GM12878 (cell line): ENCODE results near the gene PSMC4. TPM values are rescaled to one million over a fixed set of nuclear protein-coding genes. Genes with fewer than 3 reads are reported as not detected.

Experiments used
- ATAC-seq: fragments of 200-7000 bp; cut with Tn5 transposase; 3 replicates; pipeline ENCODE4 v1.9.1; 2020; ENCODE audit warnings: mild to moderate bottlenecking, moderate library complexity
- BruUV-seq: library from RNA; stranded (reverse); fragments of 400-500 nt; replicated peaks from 2 replicates; lab custom pipeline; 2021; lab: Mats Ljungman, UMichigan
- CTCF ChIA-PET: fragments of 300-600 bp; sonication (Branson Sonifier 250); formaldehyde crosslinking; extraction: SDS; loops from one replicate; lab custom pipeline; 2021; ENCODE audit warnings: inconsistent platforms; lab: Yijun Ruan, JAX
- POLR2A ChIA-PET: fragments of 350-600 bp; formaldehyde crosslinking; extraction: SDS; loops from one replicate; lab custom pipeline; 2021; ENCODE audit warnings: inconsistent platforms; lab: Charles Lee
- RAD21 ChIA-PET: fragments of 300-600 bp; sonication (Branson Sonifier 250); formaldehyde crosslinking; loops from one replicate; lab custom pipeline; 2023; ENCODE audit warnings: antibody characterized with exemption; ENCODE audit not compliant: unreplicated experiment; lab: Charles Lee
- SMC1A ChIA-PET: fragments of 300-600 bp; sonication (Branson Sonifier 250); formaldehyde crosslinking; loops from one replicate; lab custom pipeline; 2023; ENCODE audit not compliant: unreplicated experiment, uncharacterized antibody; lab: Charles Lee
- DNase-seq: peaks from one replicate; pipeline ENCODE4 v3.0.0-alpha.2; 2011; ENCODE audit warnings: low read depth, low spot score
- FAIRE-seq: peaks from 3 replicates; lab custom pipeline; 2011; peaks lifted over from hg19 to GRCh38; lab: Jason Lieb, UNC
- H2AFZ ChIP-seq: 2 replicates; pipeline ENCODE4 v1.6.0; 2011; ENCODE audit warnings: low read depth, low read length, control low read depth; ENCODE audit not compliant: control insufficient read depth
- H3K27ac ChIP-seq: 2 replicates; pipeline ENCODE4 v1.5.1; 2011; ENCODE audit warnings: control low read depth; ENCODE audit not compliant: control insufficient read depth, insufficient read depth
- H3K27me3 ChIP-seq, 2 experiments: replicated peaks in 1 of 2; 2 replicates each; pipeline versions ENCODE4 v1.6.0 to v1.6.1; 2011; ENCODE audit warnings: low read length in 1 of 2; ENCODE audit not compliant: control insufficient read depth in 2 of 2, insufficient read depth in 2 of 2
- H3K36me3 ChIP-seq, 2 experiments: 2 replicates each; pipeline ENCODE4 v1.5.1; 2011; ENCODE audit warnings: low read length in 1 of 2; ENCODE audit not compliant: control insufficient read depth in 2 of 2, insufficient read depth in 2 of 2
- H3K4me1 ChIP-seq: 2 replicates; pipeline ENCODE4 v1.6.1; 2011; ENCODE audit warnings: mild to moderate bottlenecking, low read length, moderate library complexity, mixed read lengths; ENCODE audit not compliant: control insufficient read depth, insufficient read depth
- H3K4me2 ChIP-seq: 2 replicates; pipeline ENCODE4 v1.6.0; 2011; ENCODE audit warnings: control low read depth; ENCODE audit not compliant: control insufficient read depth, insufficient read depth
- H3K4me3 ChIP-seq: fragments of 200-600 bp; sonication (generic); 2 replicates; pipeline ENCODE4 v1.5.1; 2016
- H3K79me2 ChIP-seq: 2 replicates; pipeline ENCODE4 v1.6.0; 2011; ENCODE audit warnings: low read length; ENCODE audit not compliant: control insufficient read depth, insufficient read depth
- H3K9ac ChIP-seq: 2 replicates; pipeline ENCODE4 v1.8.0; 2011; ENCODE audit warnings: low read length, control low read depth, mixed read lengths; ENCODE audit not compliant: control insufficient read depth, insufficient read depth
- H3K9me3 ChIP-seq: replicated peaks from 3 replicates; pipeline ENCODE4 v1.5.1; 2011; ENCODE audit warnings: mild to moderate bottlenecking, low read length; ENCODE audit not compliant: control insufficient read depth, insufficient read depth
- H4K20me1 ChIP-seq: 2 replicates; pipeline ENCODE4 v1.6.0; 2011; ENCODE audit not compliant: control insufficient read depth, insufficient read depth
- ATF2 ChIP-seq: IDR thresholded peaks from 2 replicates; pipeline ENCODE4 v1.6.1; 2012; ENCODE audit warnings: low read length, inconsistent platforms
- HDAC2 ChIP-seq: fragments of 200-600 bp; sonication (generic); IDR thresholded peaks from 2 replicates; pipeline ENCODE4 v1.6.1; 2017
- JUNB ChIP-seq: IDR thresholded peaks from 2 replicates; pipeline ENCODE4 v1.6.1; 2016; ENCODE audit warnings: antibody characterized with exemption, mild to moderate bottlenecking
- KDM1A ChIP-seq: fragments of 200-600 bp; sonication (generic); IDR thresholded peaks from 2 replicates; pipeline ENCODE4 v1.6.1; 2016; ENCODE audit warnings: borderline replicate concordance
- MTA2 ChIP-seq: fragments of 450-650 bp; IDR thresholded peaks from 2 replicates; pipeline ENCODE4 v1.6.1; 2016; ENCODE audit warnings: low read depth, mild to moderate bottlenecking, moderate library complexity
- NBN ChIP-seq: fragments of 450-650 bp; IDR thresholded peaks from 2 replicates; pipeline ENCODE4 v1.6.1; 2016
- PBX3 ChIP-seq: IDR thresholded peaks from 2 replicates; pipeline ENCODE4 v1.6.1; 2011; ENCODE audit warnings: mild to moderate bottlenecking, low read depth, low read length, moderate library complexity; ENCODE audit not compliant: insufficient replicate concordance
- PML ChIP-seq: IDR thresholded peaks from 2 replicates; pipeline ENCODE4 v1.6.1; 2012; ENCODE audit warnings: low read length, inconsistent platforms
- RUNX3 ChIP-seq: IDR thresholded peaks from 2 replicates; pipeline ENCODE4 v1.6.1; 2012; ENCODE audit warnings: low read length, inconsistent platforms
- STAT1 ChIP-seq: fragments of 450-650 bp; conservative IDR thresholded peaks from 2 replicates; pipeline ENCODE4 v1.6.1; 2014; ENCODE audit warnings: antibody characterized with exemption, mild to moderate bottlenecking
- SUZ12 ChIP-seq: fragments of 200-600 bp; sonication (generic); IDR thresholded peaks from one replicate; pipeline ENCODE4 v1.6.1; 2018; ENCODE audit warnings: antibody characterized with exemption, mild to moderate bottlenecking; ENCODE audit not compliant: unreplicated experiment
- WGBS: methylation state at CpG from one replicate; pipeline ENCODE4 v1.1.6; 2016; ENCODE audit warnings: low lambda C conversion rate; ENCODE audit not compliant: insufficient replicate concordance, insufficient coverage; ENCODE audit errors: missing lambda C conversion rate; 5-methylcytosine and 5-hydroxymethylcytosine counted together
- in situ Hi-C: fragments of 300-500 bp; cut with MboI; formaldehyde crosslinking; loops from 9 replicates; pipeline ENCODE4 v1.14.3; 2018; ENCODE audit warnings: mixed read lengths
- intact Hi-C: fragments of 100-400 bp; cut with micrococcal nuclease; formaldehyde crosslinking; loops from one replicate; pipeline ENCODE4 v1.14.2; 2022; ENCODE audit not compliant: unreplicated experiment
- polyA plus RNA-seq, 11 experiments: library from polyadenylated mRNA; depleted of rRNA in 4 of 11; unstranded in 6 of 11; stranded (reverse) in 5 of 11; fragments of >200 nt; fragmentation: Nextera tagmentation in 4 of 11; fragmentation: Illumina TruSeq in 1 of 11; extraction: Ambion mirVana in 4 of 11; extraction: Trizol in 1 of 11; gene quantifications; 1 replicate in 1 of 11; 2 replicates in 10 of 11; pipeline versions ENCODE4 v1.2.1 to v1.2.3, GENCODE V29; 2011 to 2016; ENCODE audit warnings: inconsistent platforms in 2 of 11, missing spikeins in 2 of 11, low read depth in 1 of 11
- total RNA-seq, 4 experiments: library from RNA; depleted of rRNA in 3 of 4; stranded (reverse); fragments of >200 nt in 3 of 4; fragmentation: Illumina TruSeq in 1 of 4; extraction: Trizol in 1 of 4; gene quantifications; 2 replicates each; pipeline versions ENCODE4 v1.2.1 to v1.2.3, GENCODE V29; 2013 to 2021

The PSMC4 gene
- total and polyA plus RNA-seq, 10 of the 15 experiments (the other 5 are each of a cell fraction or from before 2014, with no cell fraction given) = 55.2 to 328 (median 127) TPM

GRCh38 chr19:39940221-39940833 is 30.6 kb upstream of the PSMC4 start:
- no TSS peak for BruUV-seq
- Histone ChIP-seq H3K9ac (no peak overlapping the region), H3K27me3 (no peaks in the 10 kb centered on the region), H2AFZ (no peak overlapping the region), H3K36me3 (no peaks in the 10 kb centered on the region), H4K20me1 (no peaks in the 10 kb centered on the region), H3K4me3 (no peak overlapping the region), H3K9me3 (no peaks in the 10 kb centered on the region; the same call in 1 of the 3 replicates), H3K4me2 (no peak overlapping the region), H3K4me1 (peaks cover 38% of the 10 kb centered on the region), H3K27ac (peak overlapping the region; percentile 84; the same call in 1 of the 2 replicates), H3K79me2 (no peaks in the 10 kb centered on the region)
- DNase-seq (no peak), FAIRE-seq (no peak), ATAC-seq (no peak)
- 100% methylated on average over 1 of the region's 1 CpG for WGBS
- TF ChIP-seq MTA2 = no peak
- TF ChIP-seq NBN = 0 out of 2 replicates have a peak, but pooled peaks have one; percentile 38
- TF ChIP-seq RUNX3 = no peak
- TF ChIP-seq STAT1 = no peak
- in situ Hi-C loops = no loop called here
- RAD21 ChIA-PET = interaction anchor here (0.7 to 3.9 kb wide), 4 partner anchors 10 to 399 kb away, joined by 3 to 73 read pairs (median 4); partner anchors contain the start of gene PSMC4
- CTCF ChIA-PET = interaction anchor here (0.7 to 6.4 kb wide), 5 partner anchors 14 to 751 kb away, joined by 3 to 84 read pairs (median 3); partner anchors contain the start of gene PSMC4
- SMC1A ChIA-PET = interaction anchor here (0.5 to 9.6 kb wide), 4 partner anchors 11 to 388 kb away, joined by 3 to 115 read pairs (median 47); partner anchors contain the start of gene PSMC4
- POLR2A ChIA-PET = interaction anchor here (0.6 to 7.1 kb wide), 5 partner anchors 15 to 1513 kb away, joined by 3 to 64 read pairs (median 4); partner anchors contain the start of gene PSMC4
- intact Hi-C loops = loop anchor here (2.0 kb wide), 1 partner anchor 30 kb away; the partner anchor contains the start of gene PSMC4

- H3K4me2 ChIP-seq = peak overlapping the region; percentile 93
- no peaks in the 10 kb centered on the region for H3K36me3 ChIP-seq
- ChIA-PET SMC1A (interaction anchor here (0.8 to 9.6 kb wide), 5 partner anchors 13 to 268 kb away, joined by 3 to 115 read pairs (median 4); partner anchors contain the start of gene PSMC4), RAD21 (interaction anchor here (1.0 to 3.9 kb wide), 7 partner anchors 10 to 149 kb away, joined by 3 to 73 read pairs (median 6); partner anchors contain the start of genes PSMC4 and ZNF546), CTCF (interaction anchor here (0.5 to 6.4 kb wide), 6 partner anchors 13 to 267 kb away, joined by 3 to 84 read pairs (median 4); partner anchors contain the start of gene PSMC4), POLR2A (interaction anchor here (0.5 to 7.1 kb wide), 7 partner anchors 10 to 192 kb away, joined by 3 to 64 read pairs (median 4); partner anchors contain the start of gene PSMC4)
- H3K9me3 ChIP-seq = no peaks in the 10 kb centered on the region; the same call in 1 of the 3 replicates
- FAIRE-seq (no peak), DNase-seq (no peak), ATAC-seq (peak; percentile 13)
- in situ Hi-C loops (no loop called here), intact Hi-C loops (loop anchor here (2.0 kb wide), 1 partner anchor 30 kb away; the partner anchor contains the start of gene PSMC4)
- H2AFZ ChIP-seq = peak overlapping the region; percentile 22
- H3K79me2 ChIP-seq = no peaks in the 10 kb centered on the region
- H3K4me3 ChIP-seq = peak overlapping the region; percentile 47
- H4K20me1 ChIP-seq = no peaks in the 10 kb centered on the region
- TSS peak; percentile 56 for BruUV-seq
- WGBS = 40% methylated on average over 6 of the region's 6 CpGs
- H3K27ac ChIP-seq = peak overlapping the region; percentile 84
- H3K4me1 ChIP-seq = peaks cover 30% of the 10 kb centered on the region
- peak overlapping the region; percentile 18 for H3K9ac ChIP-seq
- H3K27me3 ChIP-seq = no peaks in the 10 kb centered on the region
- no peak for TF ChIP-seq HDAC2
- no peak for TF ChIP-seq KDM1A
- no peak for TF ChIP-seq JUNB
- TF ChIP-seq PBX3 = no peak
- no peak for TF ChIP-seq SUZ12
- TF ChIP-seq ATF2 = no peak
- no peak for TF ChIP-seq PML
Observed at GRCh38 chr19:39941151-39941550, 29.8 kb upstream of the PSMC4 start.
